NCI-H2196 treated with DMSO at 0.1 percent for 48 hours (cell line): ENCODE measurements around the gene CCDC112.
"Not testable (repeated sequence)": the region's sequence is repeated elsewhere in the genome, so short reads cannot be mapped to it uniquely, and the experiment has no call there.

Experiments
- DNase-seq: peaks from one replicate; lab custom pipeline; 2025; ENCODE audit not compliant: unreplicated experiment; lab: John Stamatoyannopoulos, UW

CCDC112 gene, protein sequence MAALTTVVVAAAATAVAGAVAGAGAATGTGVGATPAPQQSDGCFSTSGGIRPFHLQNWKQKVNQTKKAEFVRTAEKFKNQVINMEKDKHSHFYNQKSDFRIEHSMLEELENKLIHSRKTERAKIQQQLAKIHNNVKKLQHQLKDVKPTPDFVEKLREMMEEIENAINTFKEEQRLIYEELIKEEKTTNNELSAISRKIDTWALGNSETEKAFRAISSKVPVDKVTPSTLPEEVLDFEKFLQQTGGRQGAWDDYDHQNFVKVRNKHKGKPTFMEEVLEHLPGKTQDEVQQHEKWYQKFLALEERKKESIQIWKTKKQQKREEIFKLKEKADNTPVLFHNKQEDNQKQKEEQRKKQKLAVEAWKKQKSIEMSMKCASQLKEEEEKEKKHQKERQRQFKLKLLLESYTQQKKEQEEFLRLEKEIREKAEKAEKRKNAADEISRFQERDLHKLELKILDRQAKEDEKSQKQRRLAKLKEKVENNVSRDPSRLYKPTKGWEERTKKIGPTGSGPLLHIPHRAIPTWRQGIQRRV

GRCh38 chr5:115296124-115297022 is at the start of gene CCDC112:
Gene CCDC112 (minus strand): TSS chr5:115296654. CDS start chr5:115296543, 111 bp downstream.
- DNase-seq, result peak; percentile 55

DNA sequence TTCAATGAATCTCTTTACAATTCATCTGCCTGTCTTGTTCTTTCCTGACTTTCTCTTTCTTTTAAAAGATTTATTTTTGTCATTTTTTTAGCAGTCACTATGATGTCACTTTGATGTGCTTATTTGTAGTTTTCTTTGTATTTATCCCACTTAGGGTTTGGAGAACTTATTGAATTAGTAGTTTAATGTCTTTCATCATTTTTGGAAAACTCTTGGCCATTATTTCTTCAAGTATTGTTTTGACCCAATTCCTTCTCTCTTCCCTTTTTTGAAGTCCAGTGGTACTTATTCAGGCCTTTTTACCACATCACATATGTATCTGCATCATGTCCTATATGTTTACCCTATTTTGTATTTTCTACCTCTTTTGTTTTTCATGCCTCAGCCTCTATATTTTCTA is 48.9 kb upstream of the CCDC112 start:
- DNase-seq, result no peak

- no peak for DNase-seq
Observed at GRCh38 chr5:115343855-115344254, 47.4 kb upstream of the CCDC112 start.

DNA sequence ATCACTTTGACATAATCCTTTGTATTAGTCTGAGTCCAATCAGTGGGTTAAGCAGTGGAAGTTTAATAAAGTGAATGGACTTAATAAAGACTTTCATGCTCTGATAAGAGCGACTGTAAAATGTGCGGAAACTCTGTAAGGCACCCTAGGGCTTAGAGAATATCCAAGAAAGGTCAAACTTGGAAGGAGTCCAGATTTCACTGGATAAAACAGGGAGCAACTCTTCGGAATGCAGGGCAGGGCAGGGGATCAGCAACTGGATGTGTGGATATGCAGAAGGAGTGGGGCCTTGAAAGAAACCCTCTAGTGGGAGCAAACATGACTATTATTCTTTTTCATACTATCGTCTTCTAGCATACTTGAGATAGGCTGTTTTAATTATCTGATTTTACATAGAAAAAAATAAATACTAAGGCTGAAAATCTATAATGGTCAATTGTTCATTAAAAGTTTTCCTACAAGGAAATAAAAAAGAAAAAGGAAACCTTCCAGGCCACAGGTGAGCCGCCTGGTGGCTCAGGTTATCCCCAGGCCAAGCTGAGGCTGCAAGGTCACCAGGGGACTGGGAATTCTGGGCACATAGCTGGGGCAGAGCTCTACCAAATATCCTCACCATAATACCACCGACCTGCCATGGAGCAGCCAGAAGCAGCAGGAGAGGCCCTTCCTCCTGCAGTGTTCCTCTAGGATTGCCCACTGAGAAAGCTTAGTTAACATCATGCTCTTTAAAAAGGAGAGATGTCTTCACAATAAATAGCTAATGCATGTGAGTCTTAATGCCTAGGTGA is 46.3 kb upstream of the CCDC112 start:
- no peak for DNase-seq

- DNase-seq, result no peak
Observed at GRCh38 chr5:115341745-115342144, 45.3 kb upstream of the CCDC112 start.

DNA sequence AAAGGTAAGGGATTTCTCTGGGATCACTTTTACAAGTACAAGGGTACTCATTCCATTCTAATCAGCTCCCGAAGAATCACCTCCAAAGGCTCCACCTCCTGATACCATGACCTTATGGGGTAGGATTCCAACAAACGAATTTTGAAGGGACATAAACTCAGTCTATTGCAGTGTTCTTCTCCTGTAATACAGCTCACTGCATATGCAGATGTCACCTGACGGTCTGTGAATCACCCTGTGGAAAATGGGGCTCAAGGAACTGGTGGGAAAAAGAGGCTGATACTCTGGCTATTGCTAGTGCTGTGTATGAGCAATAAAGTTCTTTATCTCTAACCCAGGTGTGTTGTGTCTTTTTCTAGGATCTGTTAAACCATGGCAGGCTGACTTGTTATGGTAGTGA is 42.4 kb upstream of the CCDC112 start:
- DNase-seq, result no peak

- DNase-seq, result no peak
Observed at GRCh38 chr5:115337882-115338281, 41.4 kb upstream of the CCDC112 start.

- no peak for DNase-seq
Observed at GRCh38 chr5:115336964-115337363, 40.5 kb upstream of the CCDC112 start.

DNA sequence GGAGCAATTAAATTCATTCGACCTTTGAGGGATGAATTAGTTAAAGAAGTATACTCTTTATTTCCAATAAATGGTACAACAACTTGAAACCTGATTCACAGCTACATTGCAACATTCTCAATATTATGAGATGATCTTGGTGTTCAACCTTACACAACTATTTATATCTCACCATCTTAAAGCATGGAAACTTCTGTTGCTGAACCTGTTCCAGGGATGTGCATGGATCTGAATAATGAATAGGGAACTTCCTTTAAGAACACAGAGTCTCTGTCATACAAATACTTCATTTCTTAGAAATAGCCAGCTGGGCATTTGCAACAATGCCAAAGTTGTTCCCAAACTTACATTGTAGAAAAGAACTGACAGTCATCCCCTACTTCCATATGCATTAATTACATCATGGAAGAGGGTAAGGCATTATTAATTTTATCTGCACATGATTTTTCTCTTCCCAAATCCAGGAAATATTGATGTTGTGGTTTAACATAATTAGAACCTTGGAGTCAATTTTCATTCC is 39.8 kb upstream of the CCDC112 start:
- DNase-seq, result no peak

DNA sequence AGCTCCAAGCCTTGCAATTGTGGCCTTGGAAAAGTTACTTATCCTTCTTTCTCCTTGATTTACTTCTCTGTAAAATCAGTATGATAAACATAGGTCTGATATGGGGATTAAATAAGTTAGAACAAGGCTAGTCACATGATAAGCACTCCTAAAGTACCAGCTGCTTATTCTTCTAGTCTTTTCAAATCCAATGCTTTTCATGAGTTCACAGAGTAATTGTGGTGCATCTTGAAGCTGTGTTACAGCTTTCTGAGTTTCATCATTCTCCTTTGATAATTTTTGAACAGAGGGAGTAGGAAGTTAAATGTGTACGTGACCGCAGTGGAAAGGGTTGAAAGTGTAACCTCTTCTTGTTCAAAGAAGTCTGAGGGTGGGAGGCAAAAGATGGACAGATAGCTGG is 38.8 kb upstream of the CCDC112 start:
- no peak for DNase-seq

DNA sequence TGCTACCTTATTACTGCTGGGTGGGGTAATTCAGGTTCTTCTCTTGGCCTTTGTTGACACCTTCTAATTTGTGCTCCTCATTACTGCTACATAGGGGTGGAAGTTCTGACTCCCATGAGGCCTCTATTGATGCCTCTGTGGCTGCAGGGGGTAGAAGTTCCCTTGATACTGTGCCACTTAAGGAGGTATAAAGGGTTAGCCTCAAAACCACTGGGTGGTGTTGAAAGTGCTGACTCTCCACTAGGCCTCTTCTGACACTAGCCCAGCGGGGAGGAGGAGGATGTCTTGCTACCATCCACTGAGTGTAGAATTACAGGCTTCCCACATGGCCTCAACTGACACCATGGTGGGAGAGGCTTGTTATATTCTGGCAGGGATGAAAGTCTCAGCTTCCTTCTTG is 36.7 kb upstream of the CCDC112 start:
- DNase-seq, result no peak

GRCh38 chr5:115330830-115331229 is 34.4 kb upstream of the CCDC112 start:
- no peak for DNase-seq

DNA sequence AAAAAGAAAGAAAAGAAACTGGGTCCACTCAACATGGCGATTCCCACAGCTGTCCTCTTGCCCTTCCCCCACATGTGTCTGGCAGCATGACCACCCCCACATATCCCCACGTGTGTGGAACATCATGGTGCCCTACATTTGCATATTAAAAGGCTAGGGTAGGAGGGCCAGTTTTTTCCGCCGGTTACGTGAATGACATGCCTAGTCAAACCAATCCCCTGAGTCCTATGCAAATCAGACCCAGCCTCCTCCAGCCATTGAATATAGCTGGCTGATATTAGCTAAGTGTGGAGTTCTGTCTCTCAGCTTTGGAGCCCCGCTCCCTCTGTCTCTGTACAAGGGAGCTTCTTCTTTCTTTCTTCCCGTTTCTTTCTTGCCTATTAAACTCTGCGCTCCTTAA is 33.0 kb upstream of the CCDC112 start:
- DNase-seq, result no peak

GRCh38 chr5:115328617-115329274 is 32.3 kb upstream of the CCDC112 start:
- DNase-seq, result not testable (repeated sequence)

DNA sequence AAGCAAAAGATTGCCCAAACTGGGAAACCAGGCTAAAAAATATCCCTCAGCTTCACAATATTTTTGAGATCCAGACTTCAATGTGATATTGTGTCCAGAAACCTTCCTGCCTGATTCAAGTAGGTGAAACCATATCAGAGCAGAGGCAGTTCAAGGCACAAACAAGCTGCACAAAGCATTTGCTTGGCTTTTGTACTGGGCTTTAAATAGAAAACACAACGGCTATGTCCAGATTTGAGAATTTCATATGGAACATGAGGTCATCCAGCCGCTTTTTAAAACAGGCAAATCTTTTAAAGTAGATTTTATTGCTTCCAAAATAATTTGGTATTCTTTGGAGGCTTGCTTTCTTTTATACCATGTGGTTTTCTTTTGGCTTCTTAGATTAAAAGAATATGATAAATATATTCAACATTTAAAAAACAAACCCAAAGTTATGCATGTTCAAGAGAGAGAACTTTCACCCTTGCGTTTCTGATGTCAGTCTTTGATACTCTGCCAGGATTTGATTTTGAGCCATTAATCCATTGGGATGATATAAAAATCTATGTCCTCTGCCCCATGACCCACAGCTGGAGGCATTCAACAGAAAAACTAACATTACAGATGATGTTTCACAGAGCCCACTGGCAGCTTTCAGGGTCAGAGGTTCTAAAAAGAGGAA is 29.0 kb upstream of the CCDC112 start:
- DNase-seq, result no peak

DNA sequence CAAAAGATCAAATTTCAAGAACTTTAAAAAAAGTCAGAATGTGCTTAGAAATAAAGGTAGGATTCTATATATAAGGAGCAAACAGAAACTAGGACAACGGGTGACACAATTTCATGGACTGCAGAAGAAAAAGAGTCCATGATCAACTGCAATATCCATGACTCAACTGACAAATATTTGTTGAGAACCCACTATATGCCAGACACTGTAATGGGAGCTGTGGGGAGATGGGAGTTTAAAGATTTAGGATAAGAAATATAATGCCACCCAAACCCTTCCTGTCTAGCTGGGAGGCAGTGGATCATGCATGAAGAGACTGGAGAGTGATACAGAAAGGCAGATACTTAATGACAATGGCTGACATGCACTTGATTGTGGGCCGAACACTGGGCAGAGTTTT is 27.6 kb upstream of the CCDC112 start:
- DNase-seq, result no peak

DNA sequence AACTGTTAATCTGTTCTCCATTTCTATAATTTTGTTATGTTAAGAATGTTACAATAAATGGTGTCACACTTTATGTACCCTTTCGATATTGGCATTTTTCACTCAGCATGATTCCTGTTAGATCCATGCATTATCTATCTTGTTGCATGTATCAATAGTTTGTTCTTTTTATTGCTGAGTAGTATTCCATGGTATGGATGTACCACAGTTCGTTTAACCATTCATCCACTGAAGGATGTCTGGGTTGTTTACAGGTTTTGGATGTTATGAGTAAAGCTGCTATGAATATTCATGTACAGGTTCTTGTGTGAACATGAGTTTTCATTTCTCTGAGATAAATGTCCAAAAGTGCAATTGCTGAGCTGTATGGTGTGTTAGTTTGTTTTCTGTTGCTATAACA is 26.3 kb upstream of the CCDC112 start:
- DNase-seq, result no peak

- no peak for DNase-seq
Observed at GRCh38 chr5:115321309-115321708, 24.9 kb upstream of the CCDC112 start.

GRCh38 chr5:115320515-115320914 is 24.1 kb upstream of the CCDC112 start:
- DNase-seq, result no peak

DNA sequence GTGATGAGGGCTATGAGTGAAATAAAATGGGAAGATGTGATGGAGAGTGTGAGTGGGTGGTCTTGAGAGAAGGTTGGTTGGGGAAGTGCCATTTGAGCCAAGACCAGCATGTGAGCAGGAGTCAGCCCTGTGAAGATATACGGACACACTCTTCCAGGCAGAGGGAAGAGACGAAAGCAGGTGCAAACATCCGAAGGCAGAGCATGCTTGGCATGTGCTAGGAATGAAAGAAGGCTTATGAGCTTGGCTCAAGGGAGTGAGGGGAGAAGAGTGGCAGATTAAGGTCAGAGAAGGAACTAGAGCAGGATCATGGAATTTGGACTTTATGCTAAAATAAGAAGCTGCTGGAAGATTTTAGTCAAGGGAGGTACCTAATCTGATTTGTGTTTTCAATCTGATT is 23.6 kb upstream of the CCDC112 start:
- DNase-seq, result no peak
